ENCODE results near the gene MECR.

Gene MECR, protein sequence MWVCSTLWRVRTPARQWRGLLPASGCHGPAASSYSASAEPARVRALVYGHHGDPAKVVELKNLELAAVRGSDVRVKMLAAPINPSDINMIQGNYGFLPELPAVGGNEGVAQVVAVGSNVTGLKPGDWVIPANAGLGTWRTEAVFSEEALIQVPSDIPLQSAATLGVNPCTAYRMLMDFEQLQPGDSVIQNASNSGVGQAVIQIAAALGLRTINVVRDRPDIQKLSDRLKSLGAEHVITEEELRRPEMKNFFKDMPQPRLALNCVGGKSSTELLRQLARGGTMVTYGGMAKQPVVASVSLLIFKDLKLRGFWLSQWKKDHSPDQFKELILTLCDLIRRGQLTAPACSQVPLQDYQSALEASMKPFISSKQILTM

DNA sequence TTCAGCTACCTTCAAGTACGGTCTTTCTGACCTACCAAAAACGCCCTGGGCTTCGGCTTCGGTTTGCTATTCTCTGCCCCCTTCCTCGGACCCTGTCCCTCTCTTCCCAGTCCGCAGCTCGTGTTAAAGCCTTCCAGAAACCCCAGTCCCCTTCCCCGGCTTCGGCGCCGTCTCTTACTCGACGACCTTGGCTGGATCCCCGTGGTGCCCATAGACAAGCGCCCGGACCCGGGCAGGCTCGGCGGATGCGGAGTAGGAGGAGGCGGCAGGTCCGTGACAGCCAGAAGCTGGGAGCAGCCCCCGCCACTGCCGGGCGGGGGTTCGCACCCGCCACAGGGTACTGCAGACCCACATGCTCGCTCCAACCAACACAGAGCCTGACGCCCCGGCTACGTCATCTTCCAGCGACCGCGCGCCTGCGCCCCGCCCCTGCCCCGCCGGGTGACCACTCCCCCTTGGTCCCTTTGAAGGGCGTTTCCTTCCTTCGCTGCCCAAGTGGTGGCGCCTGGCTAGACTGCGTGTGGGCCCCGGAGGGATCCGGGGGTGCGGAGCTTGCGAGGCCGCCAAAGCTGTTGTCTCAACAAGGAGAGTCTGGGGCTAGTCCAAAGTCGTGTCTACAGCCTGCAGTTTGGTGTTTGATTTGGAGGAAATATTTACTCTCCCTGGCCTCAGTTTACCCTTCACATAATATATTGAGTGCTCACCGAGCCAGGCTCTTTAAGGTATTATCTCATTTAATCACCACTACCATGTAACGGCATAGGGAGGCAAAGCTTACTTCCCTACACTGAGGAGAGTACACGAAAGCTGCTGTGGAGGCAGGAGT, at the start of gene MECR:
MECR (minus strand) TSS at position 382 of the 826 bp plus-strand sequence; CDS start at position 354, 28 bp downstream.
- peak; percentile 80 for DNase-seq (ENCODE audit: low read depth)

DNA sequence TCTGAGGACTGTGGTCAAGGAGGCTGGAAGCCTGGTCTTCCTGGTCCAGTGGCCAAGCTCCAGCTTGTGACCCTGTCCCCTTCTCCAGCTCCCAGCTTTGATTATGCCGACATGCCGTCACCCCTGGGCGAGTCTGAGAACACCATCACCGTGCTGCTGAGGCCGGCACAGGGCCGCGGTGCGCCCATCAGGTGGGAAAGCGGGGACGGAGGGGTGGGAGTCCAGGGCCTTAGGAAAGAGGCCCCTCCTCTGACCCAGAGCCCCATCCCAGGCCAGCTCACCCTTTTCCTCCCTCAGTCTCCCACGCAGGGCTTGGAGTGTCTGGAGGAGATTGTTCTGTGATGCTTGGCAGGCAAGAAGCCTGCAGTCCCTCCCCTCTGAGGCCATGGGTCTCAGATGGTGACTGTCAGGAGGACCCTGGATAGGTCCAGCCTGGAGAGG, 49.2 kb upstream of the MECR start:
- DNase-seq (ENCODE audit: low read depth), result no peak

DNA sequence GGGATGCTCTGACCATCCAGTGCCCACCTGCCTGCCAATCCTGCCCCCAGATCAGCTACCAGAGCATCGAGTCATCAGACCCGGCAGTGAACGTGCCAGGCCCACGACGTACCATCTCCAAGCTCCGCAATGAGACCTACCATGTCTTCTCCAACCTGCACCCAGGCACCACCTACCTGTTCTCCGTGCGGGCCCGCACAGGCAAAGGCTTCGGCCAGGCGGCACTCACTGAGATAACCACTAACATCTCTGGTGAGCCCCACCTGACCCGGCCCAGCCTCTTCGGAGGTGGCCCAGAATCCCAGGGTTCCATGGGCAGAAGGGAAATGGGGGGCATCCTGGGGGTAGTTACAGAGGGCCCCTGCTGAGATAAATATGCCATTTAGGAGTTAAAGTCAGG, 48.7 kb upstream of the MECR start:
- no peak for DNase-seq (ENCODE audit: low read depth)

DNA sequence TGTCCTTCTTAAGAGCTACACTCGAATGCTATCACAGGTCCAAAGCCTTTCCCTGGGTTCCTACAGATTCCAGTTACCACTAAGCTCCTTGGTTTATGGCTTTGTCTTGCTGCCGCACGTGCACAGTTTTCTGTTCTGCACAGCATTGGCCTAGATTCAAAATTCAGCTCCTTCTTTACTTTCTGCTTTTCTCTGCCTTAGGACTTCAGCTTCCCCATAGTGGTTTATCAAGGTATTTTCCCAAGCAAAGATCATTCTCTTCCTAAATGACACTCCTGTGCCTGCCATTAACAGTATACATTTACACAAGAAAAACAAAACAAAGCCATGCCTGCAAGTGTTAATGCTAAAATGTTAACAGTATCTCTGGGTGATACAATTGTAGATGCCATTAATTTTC, 47.4 kb upstream of the MECR start:
- DNase-seq (ENCODE audit: low read depth), result no peak

DNA sequence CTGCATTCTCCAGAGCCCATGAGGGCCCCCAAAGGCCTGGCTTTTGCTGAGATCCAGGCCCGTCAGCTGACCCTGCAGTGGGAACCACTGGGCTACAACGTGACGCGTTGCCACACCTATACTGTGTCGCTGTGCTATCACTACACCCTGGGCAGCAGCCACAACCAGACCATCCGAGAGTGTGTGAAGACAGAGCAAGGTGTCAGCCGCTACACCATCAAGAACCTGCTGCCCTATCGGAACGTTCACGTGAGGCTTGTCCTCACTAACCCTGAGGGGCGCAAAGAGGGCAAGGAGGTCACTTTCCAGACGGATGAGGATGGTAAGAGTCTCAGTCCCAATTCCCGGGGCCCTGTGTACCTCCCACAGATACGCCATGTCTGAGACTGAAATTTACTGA, 44.7 kb upstream of the MECR start:
- DNase-seq (ENCODE audit: low read depth), result no peak

DNA sequence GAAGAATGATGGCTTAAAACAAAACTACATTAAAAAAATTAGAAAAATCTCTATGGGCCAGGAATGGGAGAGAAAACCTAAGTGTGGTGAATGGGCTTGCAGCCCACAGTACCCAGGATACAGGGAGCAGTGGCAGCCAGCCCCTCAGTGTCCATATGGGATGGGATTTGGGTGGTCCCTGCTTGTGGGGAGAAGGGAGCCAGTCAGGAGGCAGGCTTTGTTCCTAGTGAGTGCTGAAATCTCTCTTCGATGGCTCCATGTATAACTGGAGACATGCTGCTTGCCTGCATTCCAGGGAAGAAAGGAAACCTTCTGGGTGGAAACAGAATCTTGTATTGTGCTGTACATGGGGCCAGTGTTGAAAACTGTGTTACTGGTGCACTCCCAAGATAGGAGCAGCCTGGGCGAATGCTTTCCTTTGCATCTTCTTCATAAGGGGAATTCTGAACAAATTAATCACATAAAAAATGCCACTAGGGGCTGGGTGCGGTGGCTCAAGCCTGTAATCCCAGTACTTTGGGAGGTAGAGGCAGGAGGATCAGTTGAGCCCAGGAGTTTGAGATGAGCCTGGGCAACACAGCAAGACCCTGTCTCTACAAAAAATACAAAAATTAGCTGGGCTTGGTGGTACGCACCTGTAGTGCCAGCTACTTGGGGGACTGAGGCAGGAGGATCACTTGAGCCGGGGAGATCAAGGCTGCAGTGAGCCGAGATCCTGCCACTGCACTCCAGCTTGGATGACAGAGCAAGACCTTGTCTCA, 41.6 kb upstream of the MECR start:
- no peak for DNase-seq (ENCODE audit: low read depth)

DNA sequence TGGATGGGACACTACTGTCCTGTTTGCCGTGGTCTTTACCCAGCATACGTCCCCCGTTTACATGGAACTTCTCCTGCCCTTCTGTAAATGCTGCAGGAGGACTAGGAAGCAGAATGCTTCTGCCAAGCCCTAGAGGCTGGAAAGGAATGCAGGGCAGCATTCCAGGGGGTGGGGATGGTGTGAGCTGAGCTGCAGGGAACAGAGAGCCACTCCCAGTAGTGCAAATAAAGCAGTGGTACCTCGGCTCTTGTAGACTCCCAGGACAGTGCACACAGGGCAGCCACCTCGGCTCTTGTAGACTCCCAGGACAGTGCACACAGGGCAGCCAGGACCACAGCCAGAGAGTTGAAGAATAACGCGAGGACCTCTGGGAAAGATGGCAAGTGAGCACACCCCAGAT, 41.0 kb upstream of the MECR start:
- DNase-seq (ENCODE audit: low read depth), result no peak

DNA sequence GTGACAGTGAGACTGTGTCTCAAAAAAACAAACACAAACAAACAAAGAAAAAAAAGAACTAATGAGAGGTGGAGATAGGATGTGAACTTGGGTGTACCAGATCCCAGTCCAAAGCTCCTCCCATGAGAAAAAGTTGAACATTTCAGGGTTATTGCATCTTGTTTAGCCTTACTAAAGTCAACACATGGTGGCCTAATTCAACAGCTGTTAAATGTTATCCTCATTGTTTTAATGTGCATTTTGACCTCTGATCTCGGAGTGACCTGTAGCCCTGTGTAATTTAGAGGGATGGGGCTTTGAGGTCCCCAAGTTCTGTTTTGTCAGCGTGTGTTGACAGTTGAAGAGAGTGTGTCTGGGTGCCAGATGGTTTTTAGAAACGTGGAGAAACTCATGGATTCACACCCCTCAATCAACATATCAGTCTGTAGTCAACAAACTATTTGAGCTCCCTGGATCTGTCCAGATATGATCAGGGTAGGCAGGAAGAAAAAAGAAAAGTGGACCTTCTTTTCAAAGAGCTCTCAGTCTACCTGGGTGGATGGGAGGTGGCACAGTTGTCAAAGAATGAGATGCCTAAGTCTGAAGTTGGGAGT, 40.3 kb upstream of the MECR start:
- no peak for DNase-seq (ENCODE audit: low read depth)

DNA sequence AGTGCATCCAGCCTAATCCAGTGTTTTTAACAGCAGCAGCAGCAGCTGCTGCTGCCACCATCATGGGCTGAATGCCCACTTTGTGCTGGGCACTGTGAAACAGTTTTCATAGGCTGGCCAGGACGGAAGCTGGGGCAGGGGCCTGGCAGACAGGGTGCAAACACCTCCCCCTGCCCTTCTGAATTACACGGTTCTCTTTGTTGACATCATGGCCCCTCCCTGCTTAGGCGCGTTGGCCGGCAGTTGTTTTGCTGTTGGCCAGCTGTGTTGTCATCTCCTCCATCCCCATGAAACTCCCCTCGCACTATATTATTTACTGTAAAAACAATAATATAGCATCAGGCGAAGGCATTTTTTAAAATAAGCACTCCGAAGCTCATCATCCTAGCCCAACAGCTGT, 38.6 kb upstream of the MECR start:
- DNase-seq (ENCODE audit: low read depth), result no peak

DNA sequence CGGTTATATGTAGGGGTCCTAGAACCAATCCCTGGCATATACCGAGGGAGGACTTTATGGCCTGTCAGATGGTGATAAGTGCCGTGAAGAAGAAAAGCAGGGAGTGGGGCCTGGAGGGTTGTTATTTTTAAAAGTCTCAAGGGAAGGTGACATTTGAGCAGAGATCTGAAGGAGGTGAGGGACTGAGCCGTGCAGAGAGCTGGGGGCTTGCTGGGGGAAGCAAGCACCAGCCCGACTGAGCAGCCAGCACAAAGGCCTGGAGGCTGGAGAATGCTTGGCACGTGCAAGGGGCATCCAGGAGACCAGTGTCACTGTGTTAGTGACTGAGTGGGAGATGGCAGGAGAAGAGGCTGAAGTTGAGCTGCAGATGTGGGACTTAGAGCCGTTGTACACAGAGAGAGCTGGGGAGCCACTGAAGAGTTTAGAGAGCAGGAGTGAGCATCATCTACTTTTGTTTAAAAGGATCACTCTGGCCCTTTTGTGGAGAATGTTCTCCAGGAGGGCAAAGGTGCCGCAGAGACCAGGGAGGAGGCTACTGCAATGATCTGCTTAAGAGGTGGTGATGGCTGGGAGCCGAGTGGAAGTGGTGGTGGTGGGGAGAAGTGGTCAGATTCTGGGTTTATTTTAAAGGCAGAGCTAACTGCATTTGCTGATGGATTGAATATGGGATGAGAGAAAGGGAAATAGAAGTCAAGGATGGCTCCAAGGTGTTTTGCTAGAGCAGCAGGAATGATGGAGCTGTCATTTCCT, 36.8 kb upstream of the MECR start:
- no peak for DNase-seq (ENCODE audit: low read depth)

DNA sequence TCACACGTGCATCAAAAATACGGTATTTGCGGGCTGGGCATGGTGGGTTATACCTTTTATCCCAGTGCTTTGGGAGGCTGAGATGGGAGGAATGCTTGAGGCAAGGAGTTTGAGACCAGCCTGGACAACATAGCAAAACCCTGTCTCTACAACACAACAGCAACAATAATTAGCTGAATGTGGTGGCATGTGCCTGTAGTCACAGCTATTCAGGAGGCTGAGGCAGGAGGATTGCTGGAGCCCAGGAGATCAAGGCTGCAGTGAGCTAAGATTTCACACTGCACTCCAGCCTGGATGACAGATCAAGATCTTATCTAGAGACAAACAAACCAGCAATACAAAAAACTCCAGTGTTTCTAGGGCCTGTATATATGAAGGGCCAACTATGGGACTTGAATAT, 36.2 kb upstream of the MECR start:
- no peak for DNase-seq (ENCODE audit: low read depth)

DNA sequence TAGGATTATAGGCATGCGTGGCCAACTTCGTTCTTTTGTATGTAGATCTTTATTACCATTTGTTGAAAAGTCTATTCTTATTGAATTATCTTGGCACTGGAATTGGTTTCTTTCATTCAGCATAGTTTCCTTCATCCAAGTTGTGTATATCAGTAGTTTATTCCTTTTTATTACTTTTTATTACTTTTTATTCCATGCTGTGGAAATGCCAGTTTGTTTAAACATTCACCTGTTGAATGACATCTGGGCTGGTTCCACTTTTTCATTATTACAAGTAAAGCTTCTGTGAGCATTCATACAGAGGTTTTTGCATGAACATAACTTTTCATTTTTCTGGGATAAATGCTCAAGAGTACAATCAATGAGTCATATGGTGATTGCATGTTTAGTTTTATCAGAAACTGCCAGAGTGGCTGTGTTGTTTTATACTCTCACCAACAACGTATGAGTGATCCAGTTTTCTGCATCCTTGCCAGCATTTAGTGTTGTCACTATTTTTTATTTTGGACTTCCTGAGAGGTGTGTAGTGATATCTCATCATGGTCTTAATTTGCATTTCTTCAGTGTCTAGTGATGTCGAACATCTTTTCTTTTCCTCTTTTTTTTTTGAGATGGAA, 34.1 kb upstream of the MECR start:
- DNase-seq (ENCODE audit: low read depth), result peak; percentile 67

DNA sequence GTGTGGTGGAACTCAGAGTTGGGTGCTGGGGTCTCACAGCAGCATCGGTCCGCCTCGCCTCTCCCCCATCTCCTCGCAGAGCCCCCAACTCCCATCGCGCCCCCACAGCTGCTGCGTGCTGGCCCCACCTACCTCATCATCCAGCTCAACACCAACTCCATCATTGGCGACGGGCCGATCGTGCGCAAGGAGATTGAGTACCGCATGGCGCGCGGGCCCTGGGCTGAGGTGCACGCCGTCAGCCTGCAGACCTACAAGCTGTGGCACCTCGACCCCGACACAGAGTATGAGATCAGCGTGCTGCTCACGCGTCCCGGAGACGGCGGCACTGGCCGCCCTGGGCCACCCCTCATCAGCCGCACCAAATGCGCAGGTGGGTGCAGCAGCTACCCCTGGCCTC, 29.8 kb upstream of the MECR start:
- DNase-seq (ENCODE audit: low read depth), result no peak

DNA sequence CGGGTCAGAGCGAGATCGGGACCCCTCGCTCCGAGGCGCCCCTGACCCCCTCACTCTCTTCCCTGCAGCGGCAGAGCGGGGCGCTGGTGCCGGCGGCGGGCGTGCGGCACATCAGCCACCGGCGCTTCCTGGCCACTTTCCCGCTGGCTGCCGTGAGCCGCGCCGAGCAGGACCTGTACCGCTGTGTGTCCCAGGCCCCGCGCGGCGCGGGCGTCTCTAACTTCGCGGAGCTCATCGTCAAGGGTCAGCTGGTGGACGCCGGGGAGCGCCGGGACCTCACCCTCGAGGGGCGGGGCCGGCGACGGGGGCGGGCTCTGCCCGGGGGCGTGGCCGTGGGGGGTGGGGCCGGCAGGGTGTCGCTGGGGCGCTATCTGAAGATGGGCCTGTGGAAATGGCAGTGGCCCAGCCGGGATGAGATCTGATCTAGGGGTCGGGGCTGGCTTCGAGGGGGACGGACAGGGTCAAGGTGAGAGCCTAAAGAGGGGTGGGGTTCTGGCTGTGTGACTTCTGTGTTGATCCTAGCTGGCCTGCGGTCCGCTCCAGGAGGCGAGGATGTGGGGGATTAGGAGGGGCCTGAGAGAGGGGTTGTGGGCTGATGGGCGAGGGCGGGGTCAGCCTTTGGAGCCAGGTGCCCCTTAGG, 29.2 kb upstream of the MECR start:
- no peak for DNase-seq (ENCODE audit: low read depth)

DNA sequence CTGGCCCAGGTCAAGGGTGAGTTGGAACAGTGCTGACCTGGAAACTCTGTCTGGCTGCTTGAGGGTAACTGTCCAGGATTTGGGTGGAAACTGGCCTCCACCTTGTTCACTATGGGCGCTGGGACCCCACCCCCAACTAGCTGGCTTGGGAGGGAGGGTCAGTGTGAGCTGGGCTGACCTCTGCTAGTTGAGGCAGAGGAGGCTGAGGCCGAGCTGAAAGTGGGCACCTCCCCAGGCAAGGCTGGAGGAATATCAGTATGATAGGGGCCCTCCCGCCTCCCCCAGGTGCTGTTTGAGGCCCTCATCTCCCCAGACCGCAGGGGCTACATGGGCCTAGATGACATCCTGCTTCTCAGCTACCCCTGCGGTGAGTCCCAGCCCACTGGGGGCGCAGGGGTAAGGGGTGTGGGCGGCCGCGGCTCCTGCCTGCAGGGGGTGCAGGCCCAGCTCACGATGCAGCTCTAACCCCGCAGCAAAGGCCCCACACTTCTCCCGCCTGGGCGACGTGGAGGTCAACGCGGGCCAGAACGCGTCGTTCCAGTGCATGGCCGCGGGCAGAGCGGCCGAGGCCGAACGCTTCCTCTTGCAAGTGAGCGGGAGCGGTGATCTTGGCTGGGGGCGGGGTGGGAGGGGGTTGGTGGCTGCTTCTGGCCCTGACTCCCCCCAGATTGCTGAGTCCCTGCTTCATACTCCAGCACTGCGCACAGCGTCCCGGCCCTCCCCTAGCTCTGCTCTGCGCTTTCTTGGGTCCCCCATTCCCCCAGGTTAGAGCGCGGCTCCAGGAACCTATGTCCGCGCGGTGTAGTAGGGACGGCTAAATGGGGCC, 28.5 kb upstream of the MECR start:
- DNase-seq (ENCODE audit: low read depth), result no peak

DNA sequence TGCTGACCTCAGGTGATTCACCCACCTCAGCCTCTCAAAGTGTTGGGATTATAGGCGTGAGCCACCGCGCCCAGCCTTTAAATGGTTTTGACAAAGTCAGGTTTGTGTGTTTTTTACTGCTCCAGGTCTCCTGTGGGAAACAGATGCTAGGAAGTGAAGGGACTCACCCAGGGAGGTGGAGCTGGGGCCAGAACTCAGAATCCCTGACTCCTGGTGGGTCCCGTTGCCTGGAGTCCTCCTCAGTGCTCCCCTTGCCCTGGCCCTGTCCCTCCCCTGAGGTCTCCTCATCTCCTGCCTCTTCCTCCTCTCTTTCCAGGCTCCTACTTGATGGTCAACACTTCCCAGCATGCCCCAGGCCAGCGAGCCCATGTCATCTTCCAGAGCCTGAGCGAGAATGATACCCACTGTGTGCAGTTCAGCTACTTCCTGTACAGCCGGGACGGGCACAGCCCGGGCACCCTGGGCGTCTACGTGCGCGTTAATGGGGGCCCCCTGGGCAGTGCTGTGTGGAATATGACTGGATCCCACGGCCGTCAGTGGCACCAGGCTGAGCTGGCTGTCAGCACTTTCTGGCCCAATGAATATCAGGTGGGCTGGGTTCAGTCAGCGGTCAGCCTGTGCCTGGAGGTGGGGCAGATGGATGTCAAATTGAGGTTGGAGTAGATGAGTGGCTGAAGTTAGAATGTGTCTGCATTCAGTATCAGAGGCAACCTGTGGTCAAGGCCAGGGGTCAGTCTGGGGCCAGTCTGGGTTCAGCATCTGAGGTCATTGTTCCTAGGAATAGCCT, 27.6 kb upstream of the MECR start:
- no peak for DNase-seq (ENCODE audit: low read depth)

DNA sequence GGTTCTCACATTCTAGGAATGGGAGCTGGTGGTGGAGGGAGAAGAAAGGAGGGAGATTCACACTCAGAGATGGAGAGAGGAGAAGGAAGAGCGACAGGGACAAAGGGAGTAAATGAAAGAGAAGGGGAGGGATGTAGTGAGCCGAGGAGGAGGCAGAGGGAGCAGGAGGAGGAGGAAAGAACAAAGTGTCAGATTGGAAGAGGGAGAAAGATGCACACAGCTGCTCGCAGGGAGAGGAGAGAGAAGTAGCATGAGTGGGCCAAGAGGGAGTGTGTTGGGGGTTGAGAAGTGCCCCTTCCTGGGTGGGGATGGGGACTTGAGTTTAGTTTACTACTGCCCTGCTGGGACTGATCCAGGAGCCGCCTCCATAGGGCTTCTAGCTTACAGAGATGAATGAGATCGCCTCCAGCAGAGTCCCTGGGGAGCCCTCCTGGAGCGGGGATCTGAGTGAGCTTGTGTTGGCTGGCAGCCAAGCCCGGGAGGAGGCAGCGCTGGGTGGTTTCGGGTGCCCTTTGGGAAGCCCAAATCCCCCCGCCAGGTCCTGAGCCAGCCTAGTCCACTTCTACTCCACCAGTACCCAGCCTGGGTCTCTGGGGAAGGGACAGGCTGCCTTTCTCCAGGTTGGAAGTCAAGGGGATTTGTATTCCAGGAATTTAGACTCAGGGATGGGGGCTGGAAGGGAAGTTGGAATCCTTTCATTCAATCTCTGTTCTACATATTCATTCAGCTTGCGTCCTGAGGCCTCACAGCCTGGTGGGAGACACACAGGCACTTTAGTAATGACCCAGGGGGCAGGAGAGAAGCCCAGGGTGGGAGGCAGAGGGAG, 26.5 kb upstream of the MECR start:
- no peak for DNase-seq (ENCODE audit: low read depth)

DNA sequence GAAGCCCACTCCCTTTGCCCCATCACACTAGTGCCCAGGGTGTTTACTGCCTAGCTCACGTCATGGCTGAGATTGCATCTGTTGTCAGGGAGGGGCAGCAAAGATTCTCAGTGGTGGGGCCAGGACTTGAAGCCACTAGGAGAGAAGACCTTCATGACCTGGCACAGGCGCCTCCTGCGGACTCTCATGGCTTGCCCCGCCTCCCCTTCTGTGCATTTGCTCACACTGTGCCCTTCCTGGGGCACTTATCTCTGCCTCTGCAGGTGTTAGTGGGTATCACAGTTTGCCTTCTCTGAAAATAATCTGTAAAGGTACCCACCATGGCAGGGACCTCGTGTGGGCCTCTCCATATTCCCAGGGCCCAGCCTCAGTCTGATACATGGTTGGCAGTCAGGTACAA, 25.7 kb upstream of the MECR start:
- no peak for DNase-seq (ENCODE audit: low read depth)

All from stromal cell of bone marrow (primary cell).